K562 (cell line): ENCODE results near the gene RASD2. TPM values are rescaled to one million over a fixed set of nuclear protein-coding genes. Genes with fewer than 3 reads are reported as not detected.

Source experiments
- ATAC-seq: fragments of 200-7000 bp; cut with Tn5 transposase; 3 replicates; pipeline ENCODE4 v1.9.1; 2020; ENCODE audit warnings: moderate library complexity
- BruUV-seq: library from RNA; stranded (reverse); fragments of 400-500 nt; replicated peaks from 2 replicates; lab custom pipeline; 2021; lab: Mats Ljungman, UMichigan
- CTCF ChIA-PET: fragments of 300-600 bp; formaldehyde crosslinking; extraction: SDS; loops from one replicate; lab custom pipeline; 2021; ENCODE audit warnings: low intra/inter-chr PET ratio; lab: Yijun Ruan, JAX
- POLR2A ChIA-PET: fragments of 300-600, 350-650 bp; sonication (Branson Sonifier 250); formaldehyde crosslinking; extraction: SDS; loops from one replicate; lab custom pipeline; 2021; ENCODE audit warnings: antibody characterized with exemption, inconsistent platforms; lab: Yijun Ruan, JAX
- DNase-seq, 4 experiments: peaks; one replicate each; pipeline versions ENCODE4 v3.0.0 to v3.0.0-alpha.2; 2011 to 2018; ENCODE audit warnings: low spot score in 3 of 4, mixed read lengths in 3 of 4; ENCODE audit errors: extremely low read depth in 1 of 4
- FAIRE-seq: peaks from 2 replicates; lab custom pipeline; 2011; peaks lifted over from hg19 to GRCh38; lab: Jason Lieb, UNC
- H2AFZ ChIP-seq: 2 replicates; pipeline ENCODE4 v1.6.0; 2011; ENCODE audit warnings: low read depth, low read length, control low read depth, inconsistent platforms
- H3K27ac ChIP-seq: fragments of 200-600 bp; 3 replicates; pipeline ENCODE4 v1.8.0; 2011; ENCODE audit warnings: low read depth, mild to moderate bottlenecking, control low read depth, inconsistent platforms, low read length, moderate library complexity, mixed read lengths; ENCODE audit errors: extremely low read depth
- H3K27me3 ChIP-seq, 2 experiments: fragments of 300-600 bp in 1 of 2; 2 replicates in 1 of 2; 3 replicates in 1 of 2; pipeline versions ENCODE4 v1.6.0 to v1.8.0; 2011; ENCODE audit warnings: inconsistent platforms in 2 of 2, low read length in 2 of 2, mild to moderate bottlenecking in 1 of 2, mixed read lengths in 1 of 2, moderate library complexity in 1 of 2; ENCODE audit not compliant: control insufficient read depth in 2 of 2, insufficient read depth in 2 of 2
- H3K36me3 ChIP-seq: fragments of 300-600 bp; 3 replicates; pipeline ENCODE4 v1.8.0; 2011; ENCODE audit warnings: mild to moderate bottlenecking, low read length, inconsistent platforms; ENCODE audit not compliant: control insufficient read depth, insufficient read depth
- H3K4me1 ChIP-seq, 2 experiments: fragments of 200-600 bp in 1 of 2; replicated peaks in 1 of 2; 2 replicates in 1 of 2; 3 replicates in 1 of 2; pipeline versions ENCODE4 v1.5.1 to v1.8.0; 2011; ENCODE audit warnings: inconsistent platforms in 2 of 2, low read length in 2 of 2, mild to moderate bottlenecking in 1 of 2, mixed read lengths in 1 of 2, moderate library complexity in 1 of 2; ENCODE audit not compliant: control insufficient read depth in 2 of 2, insufficient read depth in 2 of 2
- H3K4me2 ChIP-seq: 2 replicates; pipeline ENCODE4 v1.6.1; 2011; ENCODE audit warnings: low read length, control low read depth, inconsistent platforms, mixed read lengths; ENCODE audit not compliant: insufficient read depth
- H3K4me3 ChIP-seq: fragments of 200-600 bp; sonication (generic), shearing (Covaris generic); 2 replicates; pipeline ENCODE4 v1.5.1; 2016; ENCODE audit warnings: control low read depth, inconsistent platforms
- H3K79me2 ChIP-seq: fragments of 200-600 bp; 3 replicates; pipeline ENCODE4 v1.8.0; 2011; ENCODE audit warnings: low read length, inconsistent platforms; ENCODE audit not compliant: control insufficient read depth, insufficient read depth
- H3K9ac ChIP-seq, 2 experiments: 2 replicates each; pipeline versions ENCODE4 v1.6.0 to v1.6.1; 2011; ENCODE audit warnings: low read depth in 2 of 2, low read length in 2 of 2, control low read depth in 1 of 2, inconsistent platforms in 1 of 2, mild to moderate bottlenecking in 1 of 2, mixed read lengths in 1 of 2; ENCODE audit not compliant: insufficient read depth in 1 of 2
- H3K9me1 ChIP-seq: one replicate; pipeline ENCODE4 v1.6.0; 2011; ENCODE audit warnings: inconsistent platforms, mild to moderate bottlenecking, low read length, moderate library complexity; ENCODE audit not compliant: control insufficient read depth, insufficient read depth
- H3K9me3 ChIP-seq: replicated peaks from 2 replicates; pipeline ENCODE4 v1.5.1; 2011; ENCODE audit warnings: low read depth, low read length, inconsistent platforms; ENCODE audit not compliant: control insufficient read depth, insufficient read depth
- H4K20me1 ChIP-seq: replicated peaks from 2 replicates; pipeline ENCODE4 v1.6.1; 2011; ENCODE audit warnings: low read length, inconsistent platforms, mixed read lengths; ENCODE audit not compliant: control insufficient read depth, insufficient read depth
- CREB3L1 ChIP-seq: fragments of 450-650 bp; IDR thresholded peaks from 2 replicates; pipeline ENCODE4 v1.6.1; 2014; ENCODE audit warnings: low read depth, mild to moderate bottlenecking, moderate library complexity, borderline replicate concordance
- HNRNPUL1 ChIP-seq: fragments of 200-400 bp; formaldehyde crosslinking; IDR thresholded peaks from 2 replicates; pipeline ENCODE4 v1.6.1; 2017; ENCODE audit warnings: low read length
- JUN ChIP-seq, 2 experiments: sonication (generic) in 1 of 2; formaldehyde crosslinking in 1 of 2; IDR thresholded peaks; 2 replicates each; pipeline versions ENCODE4 v1.6.1 to v1.8.0; 2012 to 2022; ENCODE audit warnings: borderline replicate concordance in 2 of 2, mild to moderate bottlenecking in 2 of 2, improper control_type of control experiment in 1 of 2, low read depth in 1 of 2, low read length in 1 of 2, missing genetic modification reagents in 1 of 2
- KLF10 ChIP-seq: fragments of 250-450 bp; sonication (Bioruptor Pico); IDR thresholded peaks from 2 replicates; pipeline ENCODE4 v1.6.1; 2021; ENCODE audit warnings: matching md5 sums
- MAZ ChIP-seq, 2 experiments: fragments of 450-650 bp in 1 of 2; sonication (generic) in 1 of 2; formaldehyde crosslinking; IDR thresholded peaks in 1 of 2; conservative IDR thresholded peaks in 1 of 2; 2 replicates each; pipeline versions ENCODE4 v1.4.0 to v1.5.0; 2020; ENCODE audit warnings: mild to moderate bottlenecking in 1 of 2, missing genetic modification reagents in 1 of 2
- MTA2 ChIP-seq: fragments of 450-650 bp; IDR thresholded peaks from 2 replicates; pipeline ENCODE4 v1.6.1; 2016; ENCODE audit warnings: low read depth
- NFE2 ChIP-seq: IDR thresholded peaks from 2 replicates; pipeline ENCODE4 v1.6.1; 2014; ENCODE audit warnings: antibody characterized with exemption, low read depth
- OTX1 ChIP-seq: fragments of 450-650 bp; formaldehyde crosslinking; IDR thresholded peaks from 2 replicates; pipeline ENCODE4 v1.4.0; 2022; ENCODE audit warnings: mild to moderate bottlenecking
- RBM39 ChIP-seq: fragments of 200-400 bp; formaldehyde crosslinking; optimal IDR thresholded peaks from 2 replicates; pipeline ENCODE3; 2018; ENCODE audit warnings: low read depth, low read length
- TRIM24 ChIP-seq, 2 experiments: fragments of 450-650 bp; IDR thresholded peaks; 2 replicates each; pipeline ENCODE4 v1.6.1; 2016
- ZNF224 ChIP-seq: sonication (generic); formaldehyde crosslinking; IDR thresholded peaks from 2 replicates; pipeline ENCODE4 v1.8.0; 2022; ENCODE audit warnings: mild to moderate bottlenecking, missing genetic modification reagents
- ZNF407 ChIP-seq: fragments of 450-650 bp; IDR thresholded peaks from 2 replicates; pipeline ENCODE4 v1.6.1; 2016; ENCODE audit warnings: low read depth
- ZNF699 ChIP-seq: fragments of 250-450 bp; sonication (Bioruptor Pico); IDR thresholded peaks from 2 replicates; pipeline ENCODE4 v1.8.0; 2021; ENCODE audit warnings: mild to moderate bottlenecking, moderate library complexity; ENCODE audit not compliant: insufficient replicate concordance
- WGBS: fragments of 100-300 bp; shearing (Covaris generic); methylation state at CpG from one replicate; pipeline ENCODE4 v1.1.6; 2016; ENCODE audit warnings: low coverage, mixed read lengths; ENCODE audit not compliant: insufficient coverage; ENCODE audit errors: missing lambda C conversion rate; 5-methylcytosine and 5-hydroxymethylcytosine counted together
- in situ Hi-C: fragments of 300-500 bp; cut with MboI; formaldehyde crosslinking; loops from 4 replicates; pipeline ENCODE4 v1.15.0; 2018; ENCODE audit warnings: inconsistent platforms, mixed read lengths
- intact Hi-C: fragments of 100-400 bp; cut with micrococcal nuclease; formaldehyde crosslinking; loops from 2 replicates; pipeline ENCODE4 v1.14.2; 2022
- polyA plus RNA-seq, 8 experiments: library from polyadenylated mRNA; depleted of rRNA in 4 of 8; stranded (reverse) in 5 of 8; unstranded in 3 of 8; fragments of >200 nt; fragmentation: Nextera tagmentation in 2 of 8; fragmentation: Illumina TruSeq in 1 of 8; extraction: Ambion mirVana in 2 of 8; extraction: Trizol in 1 of 8; gene quantifications; 2 replicates each; pipeline versions ENCODE4 v1.2.1 to v1.2.3, GENCODE V29; 2011 to 2014; ENCODE audit warnings: inconsistent platforms in 1 of 8, missing spikeins in 1 of 8
- total RNA-seq, 7 experiments: library from RNA; depleted of rRNA in 6 of 7; stranded (reverse); fragments of >200 nt in 6 of 7; fragmentation: Illumina TruSeq in 2 of 7; extraction: Trizol in 2 of 7; gene quantifications; 2 replicates each; pipeline versions ENCODE4 v1.2.1 to v1.2.3, GENCODE V29; 2011 to 2021; ENCODE audit warnings: low replicate concordance in 1 of 7

The RASD2 gene
- total and polyA plus RNA-seq, 9 of the 15 experiments (the other 6 are each of a cell fraction or from before 2014, with no cell fraction given) = 0.05 TPM; not detected in 8

- Histone ChIP-seq H3K9ac (no peak overlapping the region), H3K79me2 (no peaks in the 10 kb centered on the region), H3K9me3 (no peaks in the 10 kb centered on the region), H4K20me1 (peaks cover 5% of the 10 kb centered on the region; the same call in 1 of the 2 replicates), H3K4me1 (peaks cover 8 to 10% of the 10 kb centered on the region in 2 experiments; a peak in 3 of 5 replicates), H2AFZ (no peak overlapping the region), H3K4me2 (no peak overlapping the region), H3K4me3 (no peak overlapping the region), H3K9me1 (no peaks in the 10 kb centered on the region), H3K27ac (no peak overlapping the region), H3K36me3 (no peaks in the 10 kb centered on the region), H3K27me3 (peaks cover 0 to 34% of the 10 kb centered on the region in 2 experiments; a peak in 2 of 5 replicates)
- intact Hi-C loops (no loop called here), in situ Hi-C loops (no loop called here)
- no peak for DNase-seq
- POLR2A ChIA-PET = no interaction called here
- no peak for FAIRE-seq
- no peak for ATAC-seq
- no TSS peak for BruUV-seq
- CTCF ChIA-PET = no interaction called here
- WGBS = 8% methylated on average over 15 of the region's 17 CpGs
- TF ChIP-seq HNRNPUL1 (no peak), OTX1 (CRISPR knock-in tag) (no peak), ZNF224 (CRISPR knock-in tag) (no peak), MAZ (CRISPR knock-in tag; conservative IDR thresholded peaks at IDR 0.05 in 1 of 2, IDR thresholded peaks at IDR 0.05 in 1 of 2) (no peak), ZNF407 (no peak), MTA2 (no peak), CREB3L1 (no peak), KLF10 (CRISPR knock-in tag) (no peak), TRIM24 (IDR thresholded peaks at IDR 0.05) (no peak), RBM39 (no peak), NFE2 (no peak), ZNF699 (CRISPR knock-in tag) (no peak), JUN (IDR thresholded peaks at IDR 0.05; ENCODE audit: borderline replicate concordance, low read depth, low read length) (no peak), JUN (CRISPR knock-in tag; IDR thresholded peaks at IDR 0.05; ENCODE audit: borderline replicate concordance) (no peak)
Measured at GRCh38 chr22:35523167-35523947, 17.3 kb upstream of the RASD2 start.
